COLO668 (cell line): ENCODE data around the gene ATP5PO.
A peak's percentile ranks its signal among the peaks of the same experiment; 100 is the strongest.
"Not testable (repeated sequence)": the region's sequence is repeated elsewhere in the genome, so short reads cannot be mapped to it uniquely, and the experiment has no call there.

ENCODE experiments used
- DNase-seq: peaks from one replicate; lab custom pipeline; 2025; ENCODE audit not compliant: unreplicated experiment; lab: John Stamatoyannopoulos, UW

The ATP5PO gene

GRCh38 chr21:33940881-33941245 lies 25.3 kb upstream of the ATP5PO start:
- no peak for DNase-seq

- no peak for DNase-seq
Measured at GRCh38 chr21:33940164-33940880, 24.7 kb upstream of the ATP5PO start.

- DNase-seq: no peak
Measured at GRCh38 chr21:33939226-33939625, 23.6 kb upstream of the ATP5PO start.

GRCh38 chr21:33938381-33938780 lies 22.8 kb upstream of the ATP5PO start:
- no peak for DNase-seq

- DNase-seq: no peak
Measured at GRCh38 chr21:33937931-33938339, 22.3 kb upstream of the ATP5PO start.

GRCh38 chr21:33937146-33937545 lies 21.5 kb upstream of the ATP5PO start:
- no peak for DNase-seq

- no peak for DNase-seq
Measured at GRCh38 chr21:33936301-33937038, 20.9 kb upstream of the ATP5PO start.

- no peak for DNase-seq
Measured at GRCh38 chr21:33932731-33933130, 17.1 kb upstream of the ATP5PO start.

- no peak for DNase-seq
Measured at GRCh38 chr21:33931799-33932390, 16.3 kb upstream of the ATP5PO start.

GRCh38 chr21:33931052-33931798 lies 15.6 kb upstream of the ATP5PO start:
- DNase-seq: peak; percentile 24

- not testable (repeated sequence) for DNase-seq
Measured at GRCh38 chr21:33926248-33926647, 10.6 kb upstream of the ATP5PO start.

GRCh38 chr21:33924766-33925100 lies 9.1 kb upstream of the ATP5PO start:
- DNase-seq: no peak

GRCh38 chr21:33924079-33924765 lies 8.6 kb upstream of the ATP5PO start:
- peak; percentile 93 for DNase-seq

- DNase-seq: no peak
Measured at GRCh38 chr21:33917421-33917820, 1.8 kb upstream of the ATP5PO start.

GRCh38 chr21:33916200-33916567 lies 580 bp upstream of the ATP5PO start:
- DNase-seq: no peak

- no peak for DNase-seq
Measured at GRCh38 chr21:33914188-33914587, 1.4 kb downstream of the ATP5PO start.

- DNase-seq: no peak
Measured at GRCh38 chr21:33909756-33910155, 5.8 kb downstream of the ATP5PO start.

GRCh38 chr21:33908760-33909159 lies 6.8 kb downstream of the ATP5PO start:
- no peak for DNase-seq

GRCh38 chr21:33904041-33904440 lies 11.6 kb downstream of the ATP5PO start:
- no peak for DNase-seq

GRCh38 chr21:33902349-33902748 lies 13.3 kb downstream of the ATP5PO start:
- DNase-seq: no peak
